Measurements from ENCODE around the gene FBXO28.

DNA sequence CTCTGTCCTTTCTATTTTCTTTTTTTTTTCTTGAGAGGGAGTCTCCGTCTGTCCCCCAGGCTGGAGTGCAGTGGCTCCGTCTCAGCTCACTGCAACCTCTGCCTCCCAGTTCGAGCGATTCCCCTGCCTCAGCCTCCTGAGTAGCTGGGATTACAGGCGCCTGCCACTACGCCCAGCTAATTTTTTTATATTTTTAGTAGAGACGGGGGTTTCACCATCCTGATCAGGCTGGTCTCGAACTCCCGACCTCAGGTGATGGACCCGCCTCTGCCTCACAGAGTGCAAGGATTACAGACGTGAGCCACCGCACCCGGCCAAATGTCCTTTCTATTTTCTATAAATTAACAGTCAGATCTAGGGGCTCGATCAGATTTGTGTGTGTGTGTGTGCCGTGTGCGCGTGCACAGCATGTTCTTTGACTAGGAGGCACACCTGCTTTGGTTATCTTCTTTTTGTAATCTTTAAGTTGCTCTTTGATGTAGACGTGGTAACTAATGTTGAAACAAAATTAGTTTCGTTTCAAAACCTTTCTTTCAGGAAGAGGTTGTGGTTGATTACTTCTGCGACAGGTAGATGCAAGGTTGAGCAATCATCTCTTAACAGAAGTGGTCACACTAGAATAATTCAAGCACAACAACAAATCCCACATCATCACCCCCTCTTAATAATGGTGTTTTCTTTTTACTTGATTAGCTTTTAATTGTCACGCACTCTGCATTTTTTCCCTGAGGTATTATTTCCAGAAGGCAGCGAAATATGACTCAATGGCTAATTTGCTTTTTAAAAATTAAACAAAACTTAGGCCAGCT lies 68.3 kb downstream of the FBXO28 start:
- TF ChIP-seq, protein P1, sequence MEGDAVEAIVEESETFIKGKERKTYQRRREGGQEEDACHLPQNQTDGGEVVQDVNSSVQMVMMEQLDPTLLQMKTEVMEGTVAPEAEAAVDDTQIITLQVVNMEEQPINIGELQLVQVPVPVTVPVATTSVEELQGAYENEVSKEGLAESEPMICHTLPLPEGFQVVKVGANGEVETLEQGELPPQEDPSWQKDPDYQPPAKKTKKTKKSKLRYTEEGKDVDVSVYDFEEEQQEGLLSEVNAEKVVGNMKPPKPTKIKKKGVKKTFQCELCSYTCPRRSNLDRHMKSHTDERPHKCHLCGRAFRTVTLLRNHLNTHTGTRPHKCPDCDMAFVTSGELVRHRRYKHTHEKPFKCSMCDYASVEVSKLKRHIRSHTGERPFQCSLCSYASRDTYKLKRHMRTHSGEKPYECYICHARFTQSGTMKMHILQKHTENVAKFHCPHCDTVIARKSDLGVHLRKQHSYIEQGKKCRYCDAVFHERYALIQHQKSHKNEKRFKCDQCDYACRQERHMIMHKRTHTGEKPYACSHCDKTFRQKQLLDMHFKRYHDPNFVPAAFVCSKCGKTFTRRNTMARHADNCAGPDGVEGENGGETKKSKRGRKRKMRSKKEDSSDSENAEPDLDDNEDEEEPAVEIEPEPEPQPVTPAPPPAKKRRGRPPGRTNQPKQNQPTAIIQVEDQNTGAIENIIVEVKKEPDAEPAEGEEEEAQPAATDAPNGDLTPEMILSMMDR (IDR thresholded peaks at IDR 0.05; ENCODE audit: extremely low read depth in 1 of 2, insufficient read depth in 1 of 2, low read depth in 1 of 2, low read length in 2 of 2): no peak
- TF ChIP-seq POLR2A (IDR thresholded peaks at IDR 0.05; ENCODE audit: low read depth, low read length) (no peak), POLR2AphosphoS5 (IDR thresholded peaks at IDR 0.05; ENCODE audit: insufficient read depth, low read depth, low read length) (no peak), EZH2 (IDR thresholded peaks at IDR 0.05; ENCODE audit: borderline replicate concordance, low read depth, low read length, severe bottlenecking) (no peak), MAX (IDR thresholded peaks at IDR 0.05; ENCODE audit: insufficient read depth, insufficient read length) (no peak), MYC (IDR thresholded peaks at IDR 0.05; ENCODE audit: low read depth, low read length) (no peak), GATA2 (IDR thresholded peaks at IDR 0.05; ENCODE audit: insufficient read depth, insufficient read length, low read depth, low read length) (no peak), FOS (IDR thresholded peaks at IDR 0.05; ENCODE audit: borderline replicate concordance, insufficient read depth, low read length) (no peak), JUN (IDR thresholded peaks at IDR 0.05; ENCODE audit: borderline replicate concordance, insufficient read depth, insufficient read length, low read depth) (no peak)

Data from endothelial cell of umbilical vein (primary cell).